OCI-LY3 (cell line): ENCODE data around the gene SLC25A21.

ENCODE experiments used
- H2AFZ ChIP-seq: fragments of 200-600, 300-600 bp; shearing (Covaris generic); 2 replicates; pipeline ENCODE4 v1.6.0; 2014; ENCODE audit warnings: antibody characterized with exemption, low read depth, low read length
- H3K27ac ChIP-seq: fragments of 200-600, 300-600 bp; sonication (generic); 2 replicates; pipeline ENCODE4 v1.5.1; 2014; ENCODE audit warnings: mild to moderate bottlenecking, low read length, moderate library complexity, mixed read lengths
- H3K27me3 ChIP-seq: fragments of 200-600, 300-600 bp; sonication (generic); 2 replicates; pipeline ENCODE4 v1.6.1; 2014; ENCODE audit warnings: low read depth, low read length, mixed read lengths
- H3K36me3 ChIP-seq: fragments of 200-600, 300-600 bp; sonication (generic); replicated peaks from 2 replicates; pipeline ENCODE3; 2014; ENCODE audit warnings: low read depth, low read length, mixed read lengths
- H3K4me1 ChIP-seq: fragments of 300-600, 200-600 bp; sonication (generic); 2 replicates; pipeline ENCODE4 v1.6.1; 2014; ENCODE audit warnings: low read length, mixed read lengths
- H3K4me2 ChIP-seq: fragments of 200-600, 300-600 bp; sonication (generic); 2 replicates; pipeline ENCODE4 v1.6.1; 2014; ENCODE audit warnings: low read length, mixed read lengths
- H3K4me3 ChIP-seq: fragments of 300-600, 200-600 bp; sonication (generic); 2 replicates; pipeline ENCODE4 v1.5.1; 2014; ENCODE audit warnings: antibody characterized with exemption, mild to moderate bottlenecking, low read length, moderate library complexity
- H3K79me2 ChIP-seq: fragments of 300-600, 200-600 bp; shearing (Covaris generic); 2 replicates; pipeline ENCODE4 v1.6.1; 2014; ENCODE audit warnings: mild to moderate bottlenecking, low read length, mixed read lengths
- H3K9ac ChIP-seq: fragments of 300-600, 200-600 bp; shearing (Covaris generic); 2 replicates; pipeline ENCODE4 v1.6.0; 2014; ENCODE audit warnings: mild to moderate bottlenecking, low read length, moderate library complexity
- H3K9me3 ChIP-seq: fragments of 200-600, 300-600 bp; shearing (Covaris generic); 2 replicates; pipeline ENCODE4 v1.6.1; 2014; ENCODE audit warnings: low read length, mixed read lengths; ENCODE audit not compliant: insufficient read depth
- H4K20me1 ChIP-seq: fragments of 200-600, 300-600 bp; sonication (generic); 2 replicates; pipeline ENCODE4 v1.6.1; 2016; ENCODE audit warnings: low read length, mixed read lengths; ENCODE audit not compliant: insufficient read depth
- EZH2phosphoT487 ChIP-seq: fragments of 200-600 bp; shearing (Covaris generic); IDR thresholded peaks from 2 replicates; pipeline ENCODE4 v1.6.1; 2018; ENCODE audit warnings: antibody characterized with exemption, mixed run types, low read depth
- TF ChIP-seq, protein P1 (sequence below): fragments of 200-600, 300-600 bp; sonication (generic); IDR thresholded peaks from 2 replicates; pipeline ENCODE4 v1.5.1; 2014; ENCODE audit warnings: antibody characterized with exemption, low read length, low read depth

SLC25A21 gene

DNA sequence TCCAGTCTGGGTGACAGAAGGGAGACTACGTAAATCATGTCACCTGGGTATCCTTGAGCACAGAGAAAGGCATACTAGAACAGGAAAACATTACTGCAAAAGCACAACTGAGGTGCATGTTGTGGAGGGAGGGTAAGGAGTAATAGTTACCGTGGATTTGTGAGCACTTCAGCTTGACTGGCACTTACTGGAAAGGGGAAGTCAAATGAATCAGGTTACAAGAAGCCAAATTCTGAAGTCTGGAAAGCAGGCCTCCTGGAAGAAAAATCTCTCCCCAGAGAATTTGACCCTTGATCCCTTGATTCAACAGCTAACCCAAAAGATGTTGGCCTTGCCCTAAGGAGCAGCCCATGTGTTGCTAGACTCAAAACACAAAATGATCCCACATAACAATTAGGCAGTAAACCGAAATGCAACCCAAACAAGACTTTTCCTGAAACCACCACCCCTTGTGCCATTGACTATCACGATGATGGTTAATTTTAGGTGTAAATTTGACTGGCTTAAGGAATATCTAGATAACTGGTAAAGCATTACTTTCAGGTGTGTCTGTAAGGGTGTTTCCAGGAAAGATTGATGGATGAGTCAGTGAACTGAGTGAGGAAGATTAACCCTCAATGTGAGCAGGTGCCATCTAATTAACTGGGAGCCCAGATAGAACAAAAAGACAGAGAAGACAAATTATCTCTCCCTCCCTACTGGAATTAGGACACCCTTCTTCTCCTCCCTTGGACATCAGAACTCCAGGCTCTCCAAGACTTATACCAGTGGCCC, 108.8 kb downstream of the SLC25A21 start:
- Histone ChIP-seq H3K27me3 (no peaks in the 10 kb centered on the region), H3K4me1 (no peaks in the 10 kb centered on the region), H3K79me2 (no peaks in the 10 kb centered on the region), H4K20me1 (no peaks in the 10 kb centered on the region), H3K27ac (no peak overlapping the region), H3K4me2 (no peak overlapping the region), H3K9me3 (no peaks in the 10 kb centered on the region), H3K36me3 (no peaks in the 10 kb centered on the region), H3K4me3 (no peak overlapping the region), H3K9ac (no peak overlapping the region), H2AFZ (no peak overlapping the region)
- TF ChIP-seq, protein P1, sequence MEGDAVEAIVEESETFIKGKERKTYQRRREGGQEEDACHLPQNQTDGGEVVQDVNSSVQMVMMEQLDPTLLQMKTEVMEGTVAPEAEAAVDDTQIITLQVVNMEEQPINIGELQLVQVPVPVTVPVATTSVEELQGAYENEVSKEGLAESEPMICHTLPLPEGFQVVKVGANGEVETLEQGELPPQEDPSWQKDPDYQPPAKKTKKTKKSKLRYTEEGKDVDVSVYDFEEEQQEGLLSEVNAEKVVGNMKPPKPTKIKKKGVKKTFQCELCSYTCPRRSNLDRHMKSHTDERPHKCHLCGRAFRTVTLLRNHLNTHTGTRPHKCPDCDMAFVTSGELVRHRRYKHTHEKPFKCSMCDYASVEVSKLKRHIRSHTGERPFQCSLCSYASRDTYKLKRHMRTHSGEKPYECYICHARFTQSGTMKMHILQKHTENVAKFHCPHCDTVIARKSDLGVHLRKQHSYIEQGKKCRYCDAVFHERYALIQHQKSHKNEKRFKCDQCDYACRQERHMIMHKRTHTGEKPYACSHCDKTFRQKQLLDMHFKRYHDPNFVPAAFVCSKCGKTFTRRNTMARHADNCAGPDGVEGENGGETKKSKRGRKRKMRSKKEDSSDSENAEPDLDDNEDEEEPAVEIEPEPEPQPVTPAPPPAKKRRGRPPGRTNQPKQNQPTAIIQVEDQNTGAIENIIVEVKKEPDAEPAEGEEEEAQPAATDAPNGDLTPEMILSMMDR: no peak
- no peak for TF ChIP-seq EZH2phosphoT487

DNA sequence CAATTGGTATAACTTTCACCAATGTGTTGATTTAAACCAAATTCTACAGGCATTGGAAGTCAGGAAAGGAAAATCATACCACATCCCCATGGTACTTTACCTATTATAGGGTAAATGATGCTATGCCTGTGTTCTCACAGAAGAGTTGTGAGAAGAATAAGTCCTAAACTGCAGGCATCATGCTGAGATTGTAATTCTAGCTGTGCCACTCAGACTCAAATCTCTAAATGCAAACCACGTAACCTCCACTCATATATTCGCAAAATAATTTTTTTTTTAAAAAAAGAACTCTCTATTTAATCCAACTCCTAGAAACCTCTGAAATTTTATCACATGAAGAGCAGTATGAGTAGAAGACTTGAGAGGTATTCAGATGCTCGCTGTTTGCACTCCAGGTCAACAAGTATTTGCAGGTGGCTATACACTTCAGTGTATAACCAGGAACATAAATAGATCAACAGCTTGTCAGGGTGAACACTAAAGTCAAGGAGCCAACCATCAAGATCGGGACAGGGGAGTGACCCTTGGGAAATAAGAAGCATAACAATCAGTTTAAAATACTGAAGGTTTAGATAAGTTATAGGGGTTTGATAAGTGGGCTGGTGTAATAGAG, 110.1 kb downstream of the SLC25A21 start:
- Histone ChIP-seq H3K9ac (no peak overlapping the region), H3K4me1 (no peaks in the 10 kb centered on the region), H3K4me3 (no peak overlapping the region), H3K79me2 (no peaks in the 10 kb centered on the region), H3K27me3 (no peaks in the 10 kb centered on the region), H3K27ac (no peak overlapping the region), H3K4me2 (no peak overlapping the region), H3K36me3 (no peaks in the 10 kb centered on the region), H3K9me3 (no peaks in the 10 kb centered on the region), H4K20me1 (no peaks in the 10 kb centered on the region), H2AFZ (no peak overlapping the region)
- no peak for TF ChIP-seq EZH2phosphoT487
- TF ChIP-seq, protein P1: no peak

DNA sequence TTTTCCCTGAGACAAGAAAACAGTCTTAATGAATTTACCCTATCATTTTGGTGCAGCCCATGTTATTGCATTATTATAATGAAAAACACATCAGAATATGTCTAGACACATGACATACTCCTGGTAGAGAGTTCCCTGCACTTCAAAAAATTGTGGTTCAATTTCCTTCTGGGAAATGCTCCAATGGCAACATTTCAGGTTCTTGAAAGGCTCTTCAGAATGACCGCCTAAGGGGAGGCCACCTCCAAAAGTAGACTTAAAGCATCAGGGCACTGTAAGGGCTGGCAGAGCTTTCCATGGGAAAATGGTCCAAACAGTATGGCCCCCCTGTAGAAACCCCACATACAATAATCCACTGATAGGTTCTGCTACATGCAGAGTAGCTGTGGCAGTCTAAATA, 110.7 kb downstream of the SLC25A21 start:
- Histone ChIP-seq H3K27me3 (no peaks in the 10 kb centered on the region), H4K20me1 (no peaks in the 10 kb centered on the region), H3K27ac (no peak overlapping the region), H3K4me1 (no peaks in the 10 kb centered on the region), H2AFZ (no peak overlapping the region), H3K4me2 (no peak overlapping the region), H3K9ac (no peak overlapping the region), H3K4me3 (no peak overlapping the region), H3K79me2 (no peaks in the 10 kb centered on the region), H3K9me3 (no peaks in the 10 kb centered on the region), H3K36me3 (no peaks in the 10 kb centered on the region)
- TF ChIP-seq, protein P1: no peak
- TF ChIP-seq EZH2phosphoT487: no peak

DNA sequence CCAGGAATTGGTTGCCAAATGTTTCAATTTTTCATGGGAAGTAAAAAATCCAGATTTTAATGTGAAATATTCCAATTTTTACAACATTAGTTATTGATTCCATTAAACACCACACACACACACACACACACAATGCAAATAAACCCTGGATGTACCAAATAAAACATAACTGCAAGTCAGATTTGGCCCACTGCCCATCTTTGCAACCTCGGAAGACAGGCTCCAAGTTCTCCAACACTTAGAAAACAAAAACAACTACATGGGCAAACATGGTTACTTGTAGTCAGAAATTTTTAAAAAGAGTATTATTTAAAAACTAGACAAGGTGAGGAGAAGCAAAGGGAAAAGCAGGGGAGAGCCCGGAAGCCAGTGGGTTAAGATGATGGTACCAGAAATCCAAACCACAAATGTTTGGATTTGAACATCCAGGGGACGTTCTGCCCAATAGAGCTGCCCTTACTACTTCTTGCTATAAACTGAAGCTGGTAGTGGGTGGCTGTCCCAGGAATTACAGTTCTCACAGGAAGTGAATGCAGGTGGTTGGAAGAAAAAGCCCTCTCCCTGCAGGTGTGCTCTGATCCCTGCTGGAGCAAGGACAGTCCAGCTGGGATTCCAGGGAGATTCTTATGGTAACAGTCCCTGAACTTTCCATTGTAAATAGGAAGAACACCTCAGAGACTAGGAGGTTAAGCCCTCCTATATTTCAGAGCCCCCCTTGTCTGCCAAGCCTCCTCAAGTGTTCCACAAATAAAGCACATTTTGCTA, 111.7 kb downstream of the SLC25A21 start:
- TF ChIP-seq, protein P1: no peak
- no peak for TF ChIP-seq EZH2phosphoT487
- no peak overlapping the region for H3K27ac ChIP-seq
- no peaks in the 10 kb centered on the region for H3K79me2 ChIP-seq
- no peaks in the 10 kb centered on the region for H3K9me3 ChIP-seq
- no peak overlapping the region for H3K9ac ChIP-seq
- no peak overlapping the region for H3K4me2 ChIP-seq
- H4K20me1 ChIP-seq: no peaks in the 10 kb centered on the region
- no peaks in the 10 kb centered on the region for H3K4me1 ChIP-seq
- H2AFZ ChIP-seq: no peak overlapping the region
- no peak overlapping the region for H3K4me3 ChIP-seq
- H3K27me3 ChIP-seq: no peaks in the 10 kb centered on the region
- no peaks in the 10 kb centered on the region for H3K36me3 ChIP-seq
